Measurements from ENCODE around the gene DMWD.
A peak's percentile ranks its signal among the peaks of the same experiment; 100 is the strongest.
"Not testable (repeated sequence)": the region's sequence is repeated elsewhere in the genome, so short reads cannot be mapped to it uniquely, and the experiment has no call there.

Gene DMWD

DNA sequence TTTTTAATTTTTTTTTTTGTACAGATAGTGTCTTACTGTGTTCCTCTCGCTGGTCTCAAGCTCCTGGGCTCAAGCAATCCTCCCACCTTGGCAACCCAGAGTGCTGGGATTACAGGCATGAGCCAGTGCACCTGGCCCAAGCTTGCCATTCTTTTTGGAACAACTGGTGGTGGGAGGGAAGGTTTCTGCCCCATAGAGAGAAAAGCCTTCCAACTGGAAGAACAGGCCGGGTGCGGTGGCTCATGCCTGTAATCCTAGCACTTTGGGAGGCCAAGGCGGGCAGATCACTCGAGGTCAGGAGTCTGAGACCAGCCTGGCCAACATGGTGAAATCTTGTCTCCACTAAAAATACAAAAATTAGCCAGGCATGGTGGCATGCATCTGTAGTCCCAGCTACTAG lies 6.9 kb upstream of the DMWD start:
- H3K36me3 ChIP-seq (ENCODE audit: insufficient read depth, low read length); H3K27ac ChIP-seq (ENCODE audit: low read depth, low read length); H3K9ac ChIP-seq (ENCODE audit: low read depth, low read length); H3K9me3 ChIP-seq (ENCODE audit: insufficient read depth, low read depth, low read length); H3K27me3 ChIP-seq (ENCODE audit: insufficient read depth, low read length); H3K4me3 ChIP-seq (ENCODE audit: low read length); H3K4me1 ChIP-seq (ENCODE audit: insufficient read depth, low read length): not testable (repeated sequence)
- WGBS: 91% methylated on average over 5 of the region's 5 CpGs

DNA sequence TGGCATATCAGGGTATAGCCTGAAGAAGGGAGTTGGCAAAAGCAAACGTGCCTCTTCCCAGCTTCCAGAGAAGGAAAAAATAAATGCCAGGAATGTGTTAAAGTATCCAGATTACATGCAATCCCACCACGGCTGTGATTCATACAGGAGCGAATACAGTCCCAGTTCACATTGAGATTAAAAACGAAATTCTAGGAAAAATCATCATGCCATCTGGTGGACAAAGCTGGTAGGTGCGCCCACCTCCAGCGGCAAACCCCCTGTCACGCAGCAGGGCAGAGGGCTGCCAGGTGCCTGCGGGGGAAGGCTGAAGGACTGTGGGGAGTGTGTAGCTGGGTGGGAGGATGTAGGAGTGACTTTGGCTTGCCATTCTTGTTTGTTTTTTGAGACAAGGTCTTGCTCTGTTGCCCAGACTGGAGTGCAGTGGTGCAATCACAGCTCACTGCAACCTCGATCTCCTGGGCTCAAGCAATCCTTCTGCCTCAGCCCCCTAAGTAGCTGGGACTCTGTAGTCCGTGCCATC lies 6.4 kb upstream of the DMWD start:
- Histone ChIP-seq H3K4me3 (ENCODE audit: low read length) (no peak overlapping the region), H3K27me3 (ENCODE audit: insufficient read depth, low read length) (no peaks in the 10 kb centered on the region), H3K36me3 (ENCODE audit: insufficient read depth, low read length) (no peaks in the 10 kb centered on the region), H3K27ac (ENCODE audit: low read depth, low read length) (no peak overlapping the region), H3K9ac (ENCODE audit: low read depth, low read length) (no peak overlapping the region), H3K9me3 (ENCODE audit: insufficient read depth, low read depth, low read length) (no peaks in the 10 kb centered on the region), H3K4me1 (ENCODE audit: insufficient read depth, low read length) (no peaks in the 10 kb centered on the region)
- 22% methylated on average over 9 of the region's 10 CpGs for WGBS

DNA sequence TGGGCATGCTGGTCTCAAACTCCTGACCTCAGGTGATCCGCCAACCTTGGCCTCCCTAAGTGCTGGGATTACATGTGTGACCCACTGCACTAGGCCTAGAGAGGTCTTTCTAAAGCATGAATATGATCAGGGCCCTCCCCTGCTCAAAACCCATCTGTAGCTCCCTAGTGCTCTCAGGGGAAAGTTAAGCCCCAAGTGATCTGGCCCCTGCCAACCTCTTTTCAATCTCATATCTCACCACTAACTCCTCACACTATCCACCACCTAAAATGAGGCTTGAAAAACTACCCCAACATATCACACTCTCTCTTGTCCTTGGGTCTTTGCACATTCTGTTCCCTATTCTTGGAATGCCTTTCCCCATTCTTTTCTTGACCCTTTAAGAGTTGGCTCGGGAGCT lies 2.0 kb upstream of the DMWD start:
- Histone ChIP-seq H3K27me3 (ENCODE audit: insufficient read depth, low read length) (no peaks in the 10 kb centered on the region), H3K27ac (ENCODE audit: low read depth, low read length) (no peak overlapping the region), H3K4me1 (ENCODE audit: insufficient read depth, low read length) (no peaks in the 10 kb centered on the region; the same call in 1 of the 2 replicates), H3K9ac (ENCODE audit: low read depth, low read length) (no peak overlapping the region), H3K9me3 (ENCODE audit: insufficient read depth, low read depth, low read length) (no peaks in the 10 kb centered on the region), H3K4me3 (ENCODE audit: low read length) (no peak overlapping the region), H3K36me3 (ENCODE audit: insufficient read depth, low read length) (peaks cover 6% of the 10 kb centered on the region)
- WGBS: 89% methylated on average over 2 of the region's 2 CpGs

DNA sequence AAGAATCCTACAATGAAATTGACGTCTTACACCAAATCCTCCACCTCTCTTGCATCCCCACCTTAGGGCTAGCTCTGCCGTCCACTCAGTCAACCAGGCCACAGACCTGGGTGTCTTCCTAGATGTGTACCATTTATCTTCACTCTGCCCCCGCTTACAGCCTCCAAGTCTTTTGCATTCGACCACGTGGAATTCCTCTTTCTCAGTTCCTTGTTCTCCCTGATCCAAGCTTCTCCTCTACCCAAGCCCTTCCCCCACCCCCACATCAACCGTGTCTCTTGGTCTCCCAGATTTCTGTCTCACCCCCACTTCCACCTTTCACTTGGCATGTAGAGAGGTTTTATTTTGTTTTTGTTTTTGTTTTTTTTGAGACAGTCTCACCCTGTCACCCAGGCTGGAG lies 1.2 kb upstream of the DMWD start:
- Histone ChIP-seq H3K4me3 (ENCODE audit: low read length) (no peak overlapping the region), H3K36me3 (ENCODE audit: insufficient read depth, low read length) (peaks cover 13% of the 10 kb centered on the region), H3K27me3 (ENCODE audit: insufficient read depth, low read length) (no peaks in the 10 kb centered on the region), H3K9ac (ENCODE audit: low read depth, low read length) (no peak overlapping the region), H3K4me1 (ENCODE audit: insufficient read depth, low read length) (no peaks in the 10 kb centered on the region; the same call in 1 of the 2 replicates), H3K9me3 (ENCODE audit: insufficient read depth, low read depth, low read length) (no peaks in the 10 kb centered on the region), H3K27ac (ENCODE audit: low read depth, low read length) (no peak overlapping the region)
- WGBS: 60% methylated on average over 6 of the region's 6 CpGs

DNA sequence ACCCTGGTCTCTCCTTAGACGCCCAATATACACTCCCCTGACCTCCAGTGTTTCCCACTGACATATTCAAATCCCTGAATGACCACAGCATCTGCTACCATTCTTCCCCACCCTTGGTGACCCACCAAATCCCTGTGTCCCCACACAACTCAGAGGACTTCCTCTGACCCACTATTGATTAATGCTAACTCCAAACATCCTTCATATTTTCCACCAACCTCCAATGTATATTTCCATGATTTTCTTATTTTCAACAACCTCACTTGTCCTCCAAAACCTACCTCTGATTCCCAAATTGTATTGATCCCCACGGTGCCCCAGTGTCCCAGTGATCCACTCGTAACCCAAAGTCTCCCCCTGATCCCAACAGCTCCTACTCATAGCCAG lies 526 bp upstream of the DMWD start:
- no peak overlapping the region for H3K27ac ChIP-seq (ENCODE audit: low read depth, low read length)
- no peaks in the 10 kb centered on the region for H3K27me3 ChIP-seq (ENCODE audit: insufficient read depth, low read length)
- no peaks in the 10 kb centered on the region for H3K9me3 ChIP-seq (ENCODE audit: insufficient read depth, low read depth, low read length)

DNA sequence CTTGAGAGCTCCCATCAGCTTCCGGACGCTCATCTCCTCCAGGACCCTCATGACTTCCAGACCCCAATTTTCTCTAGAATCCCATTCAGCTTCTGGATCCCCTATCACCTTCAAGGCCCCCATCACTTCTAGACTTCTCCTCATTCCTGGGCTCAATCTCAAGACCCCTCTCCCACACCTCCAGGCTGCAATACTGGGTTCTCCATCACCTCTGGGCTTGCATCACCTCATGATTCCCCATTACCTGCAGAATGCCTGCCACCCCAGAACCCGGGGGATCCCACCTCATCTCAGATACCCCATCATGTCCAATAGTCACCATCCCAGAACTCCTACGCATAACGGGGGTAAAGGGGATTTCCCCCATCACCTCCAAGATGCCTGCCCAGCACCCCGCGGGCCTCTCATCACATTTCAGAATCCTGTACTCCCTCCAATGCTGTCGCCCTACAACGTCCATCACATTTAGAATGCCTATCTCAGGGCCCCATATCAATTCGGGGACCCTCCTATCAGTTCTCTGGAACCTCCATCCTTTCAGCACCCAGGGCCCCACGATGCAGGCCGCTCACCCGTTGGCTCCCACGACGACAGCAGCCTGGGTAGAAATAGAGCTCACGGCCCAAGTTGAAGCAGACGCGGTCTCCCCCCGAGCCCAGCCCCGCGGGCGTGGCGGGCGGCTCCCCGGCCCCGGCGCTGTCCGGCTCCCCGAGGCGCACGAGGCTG lies 738 bp downstream of the DMWD start:
- H3K36me3 ChIP-seq (ENCODE audit: insufficient read depth, low read length): peaks cover 31% of the 10 kb centered on the region
- peak overlapping the region; percentile 89 for H3K4me3 ChIP-seq (ENCODE audit: low read length)
- H3K4me1 ChIP-seq (ENCODE audit: insufficient read depth, low read length): no peaks in the 10 kb centered on the region; the same call in 1 of the 2 replicates
- H3K9me3 ChIP-seq (ENCODE audit: insufficient read depth, low read depth, low read length): no peaks in the 10 kb centered on the region
- H3K27ac ChIP-seq (ENCODE audit: low read depth, low read length): no peak overlapping the region
- WGBS: 10% methylated on average over 31 of the region's 31 CpGs
- H3K9ac ChIP-seq (ENCODE audit: low read depth, low read length): peak overlapping the region; percentile 92
- no peaks in the 10 kb centered on the region for H3K27me3 ChIP-seq (ENCODE audit: insufficient read depth, low read length)

More for the DNA sequence above, 526 bp upstream of the DMWD start:
- peak overlapping the region; percentile 2; the same call in 1 of the 2 replicates for H3K4me3 ChIP-seq (ENCODE audit: low read length)
- no peak overlapping the region for H3K9ac ChIP-seq (ENCODE audit: low read depth, low read length)
- peaks cover 20% of the 10 kb centered on the region for H3K36me3 ChIP-seq (ENCODE audit: insufficient read depth, low read length)
- 53% methylated on average over 3 of the region's 3 CpGs for WGBS
- H3K4me1 ChIP-seq (ENCODE audit: insufficient read depth, low read length): no peaks in the 10 kb centered on the region; the same call in 1 of the 2 replicates

DNA sequence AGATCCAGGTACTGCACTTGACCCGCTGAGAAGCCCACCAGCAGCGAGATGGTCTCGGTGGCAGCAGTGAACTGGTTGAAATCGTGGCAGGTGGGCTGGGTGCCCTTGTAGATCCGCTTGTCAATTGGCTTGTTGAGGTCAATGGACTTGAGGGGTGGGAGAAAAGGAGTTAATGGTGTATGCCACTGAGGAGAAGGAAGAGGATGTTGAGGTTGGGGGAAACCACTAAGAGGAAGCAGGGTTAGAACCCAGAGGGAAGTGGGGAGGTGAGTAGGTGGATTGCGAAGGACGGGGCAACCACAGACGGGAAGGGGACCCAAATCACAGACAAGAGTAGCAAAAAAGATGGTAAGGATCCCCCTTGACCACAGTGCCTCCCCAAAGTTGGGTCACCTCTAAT lies 1.7 kb downstream of the DMWD start:
- 95% methylated on average over 8 of the region's 8 CpGs for WGBS
- H3K27ac ChIP-seq (ENCODE audit: low read depth, low read length): no peak overlapping the region
- no peaks in the 10 kb centered on the region; the same call in 1 of the 2 replicates for H3K4me1 ChIP-seq (ENCODE audit: insufficient read depth, low read length)
- H3K9me3 ChIP-seq (ENCODE audit: insufficient read depth, low read depth, low read length): no peaks in the 10 kb centered on the region
- no peaks in the 10 kb centered on the region for H3K27me3 ChIP-seq (ENCODE audit: insufficient read depth, low read length)
- H3K9ac ChIP-seq (ENCODE audit: low read depth, low read length): no peak overlapping the region
- peaks cover 40% of the 10 kb centered on the region for H3K36me3 ChIP-seq (ENCODE audit: insufficient read depth, low read length)
- H3K4me3 ChIP-seq (ENCODE audit: low read length): 0 out of 2 replicates have a peak overlapping the region, but pooled peaks have one; percentile 89

DNA sequence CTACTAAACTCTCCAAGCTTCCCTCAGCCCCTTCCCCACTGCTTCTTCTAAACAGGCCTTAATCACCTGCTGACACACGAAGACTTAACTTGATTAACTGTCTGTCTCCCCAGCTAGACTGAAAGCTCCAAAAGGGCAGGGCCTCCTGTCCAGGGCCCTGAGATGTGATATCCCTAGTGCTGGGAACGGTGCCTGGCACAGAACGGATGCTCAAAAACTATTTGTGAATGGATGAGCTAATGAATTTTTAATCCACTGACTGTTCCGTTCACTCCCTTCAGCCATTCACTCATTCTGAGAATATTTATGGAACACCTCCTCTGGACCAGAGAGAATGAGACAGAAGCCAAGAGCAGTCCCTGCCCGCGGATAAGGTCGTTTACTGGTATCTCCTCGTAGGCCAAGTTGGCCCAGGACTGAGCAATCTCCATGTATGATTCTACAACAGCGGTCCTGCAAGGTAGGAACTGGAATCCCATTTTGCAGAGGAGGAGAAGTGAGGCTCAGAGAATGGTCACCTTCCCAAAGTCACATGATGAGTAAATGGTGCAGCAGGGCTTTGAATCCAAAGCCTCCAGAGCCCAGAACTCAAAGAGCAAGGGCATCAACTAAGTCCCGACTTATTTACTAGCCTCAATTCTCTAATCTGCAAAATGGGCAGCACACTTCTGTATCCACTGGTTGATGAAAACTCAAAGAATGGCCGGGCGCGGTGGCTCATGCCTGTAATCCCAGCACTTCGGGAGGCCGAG lies 3.4 kb downstream of the DMWD start:
- Histone ChIP-seq H3K4me1 (ENCODE audit: insufficient read depth, low read length) (no peaks in the 10 kb centered on the region; the same call in 1 of the 2 replicates), H3K9me3 (ENCODE audit: insufficient read depth, low read depth, low read length) (no peaks in the 10 kb centered on the region), H3K9ac (ENCODE audit: low read depth, low read length) (no peak overlapping the region), H3K27ac (ENCODE audit: low read depth, low read length) (no peak overlapping the region), H3K4me3 (ENCODE audit: low read length) (no peak overlapping the region), H3K36me3 (ENCODE audit: insufficient read depth, low read length) (peaks cover 53% of the 10 kb centered on the region), H3K27me3 (ENCODE audit: insufficient read depth, low read length) (no peaks in the 10 kb centered on the region)
- WGBS: 95% methylated on average over 15 of the region's 15 CpGs

DNA sequence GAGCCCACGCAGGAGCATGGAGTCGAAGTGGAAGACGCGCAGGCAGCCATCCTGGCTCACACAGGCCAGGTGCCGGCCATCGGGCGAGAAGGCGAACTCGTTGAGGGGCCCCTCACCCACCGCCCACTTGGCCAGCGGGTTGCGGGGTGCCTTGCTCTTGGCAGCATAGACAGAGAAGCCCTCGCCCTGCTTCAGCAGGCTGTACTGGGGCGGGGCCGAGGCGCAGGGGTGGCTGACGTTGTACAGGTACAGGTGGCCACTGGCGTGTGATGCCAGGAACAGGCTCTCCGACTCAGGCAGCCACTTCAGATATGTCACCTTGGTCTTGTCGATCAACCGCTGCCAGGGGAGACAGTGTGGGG lies 6.1 kb downstream of the DMWD start:
- Histone ChIP-seq H3K9me3 (ENCODE audit: insufficient read depth, low read depth, low read length) (no peaks in the 10 kb centered on the region), H3K27ac (ENCODE audit: low read depth, low read length) (no peak overlapping the region), H3K9ac (ENCODE audit: low read depth, low read length) (no peak overlapping the region), H3K27me3 (ENCODE audit: insufficient read depth, low read length) (no peaks in the 10 kb centered on the region), H3K4me1 (ENCODE audit: insufficient read depth, low read length) (peaks cover 5% of the 10 kb centered on the region; the same call in 1 of the 2 replicates), H3K4me3 (ENCODE audit: low read length) (no peak overlapping the region), H3K36me3 (ENCODE audit: insufficient read depth, low read length) (peaks cover 53% of the 10 kb centered on the region)
- 96% methylated on average over 21 of the region's 21 CpGs for WGBS

DNA sequence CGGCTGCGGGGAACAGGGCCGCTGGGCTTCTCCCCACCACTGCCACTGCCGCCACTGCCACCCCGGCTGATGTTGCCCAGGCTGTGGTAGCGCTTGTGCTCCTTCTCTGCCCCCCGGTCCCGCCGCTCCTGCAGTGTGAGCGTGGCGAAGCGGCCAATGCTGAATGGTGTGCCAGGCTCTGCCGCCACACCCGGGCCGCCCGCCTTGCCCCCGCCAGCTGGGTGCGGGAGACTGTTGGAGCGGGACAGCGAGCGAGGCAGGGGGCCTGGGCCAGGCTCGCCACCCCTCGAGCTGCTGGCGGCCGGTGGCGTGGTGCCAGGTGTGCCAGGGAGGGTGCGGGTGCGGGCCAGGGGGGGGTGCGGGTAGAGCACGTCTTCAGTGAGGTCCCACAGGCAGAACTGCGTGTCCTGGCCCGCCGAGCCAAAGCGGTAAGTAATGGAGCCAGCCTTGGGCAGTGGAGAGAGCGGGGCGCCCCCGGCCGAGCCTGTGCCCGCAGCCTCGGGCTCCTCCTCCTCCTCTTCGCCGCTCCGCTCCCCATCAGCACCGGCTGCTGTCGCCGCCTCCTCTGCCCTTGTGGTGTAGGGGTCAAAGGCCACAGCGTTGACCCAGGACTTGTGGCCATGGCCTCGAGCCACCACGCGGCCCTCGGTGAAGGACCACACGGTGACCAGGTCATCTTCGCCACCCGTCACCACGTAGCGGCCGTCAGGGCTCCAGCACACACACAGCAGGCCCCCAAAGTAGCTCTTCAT lies 6.7 kb downstream of the DMWD start:
- peaks cover 52% of the 10 kb centered on the region for H3K36me3 ChIP-seq (ENCODE audit: insufficient read depth, low read length)
- 94% methylated on average over 57 of the region's 57 CpGs for WGBS
- H3K4me3 ChIP-seq (ENCODE audit: low read length): no peak overlapping the region
- H3K9me3 ChIP-seq (ENCODE audit: insufficient read depth, low read depth, low read length): no peaks in the 10 kb centered on the region
- no peaks in the 10 kb centered on the region for H3K27me3 ChIP-seq (ENCODE audit: insufficient read depth, low read length)
- H3K27ac ChIP-seq (ENCODE audit: low read depth, low read length): no peak overlapping the region
- no peak overlapping the region for H3K9ac ChIP-seq (ENCODE audit: low read depth, low read length)
- peaks cover 5% of the 10 kb centered on the region; the same call in 1 of the 2 replicates for H3K4me1 ChIP-seq (ENCODE audit: insufficient read depth, low read length)

DNA sequence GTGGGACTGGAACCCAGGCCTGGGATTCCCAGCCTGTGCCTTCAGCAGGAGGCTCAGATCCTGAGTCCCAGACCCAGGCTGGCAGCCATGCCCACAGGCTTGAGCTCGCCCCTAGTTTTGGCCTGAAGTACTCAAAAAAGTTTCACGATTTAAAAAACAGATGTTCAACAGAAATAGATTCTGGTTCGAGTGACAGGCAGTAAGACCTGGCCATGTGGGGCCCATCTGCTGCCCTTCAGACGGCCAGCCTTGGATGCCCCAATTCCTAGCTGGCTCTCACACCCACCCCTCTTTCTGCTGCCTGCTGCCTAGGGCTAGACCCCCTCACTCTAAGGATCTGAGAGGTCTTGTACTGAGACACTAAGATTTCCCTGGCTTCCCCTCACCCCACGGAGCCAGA lies 7.5 kb downstream of the DMWD start:
- Histone ChIP-seq H3K9ac (ENCODE audit: low read depth, low read length) (no peak overlapping the region), H3K36me3 (ENCODE audit: insufficient read depth, low read length) (peaks cover 47% of the 10 kb centered on the region), H3K9me3 (ENCODE audit: insufficient read depth, low read depth, low read length) (no peaks in the 10 kb centered on the region), H3K4me1 (ENCODE audit: insufficient read depth, low read length) (peaks cover 9% of the 10 kb centered on the region; the same call in 1 of the 2 replicates), H3K27ac (ENCODE audit: low read depth, low read length) (no peak overlapping the region), H3K27me3 (ENCODE audit: insufficient read depth, low read length) (peaks cover 2% of the 10 kb centered on the region; the same call in 1 of the 2 replicates), H3K4me3 (ENCODE audit: low read length) (no peak overlapping the region)
- 93% methylated on average over 5 of the region's 5 CpGs for WGBS
